Esophagus squamous epithelium (tissue), 5 donors: ENCODE measurements around the gene CTRB2. TPM values are rescaled to one million over a fixed set of nuclear protein-coding genes. Genes with fewer than 3 reads are reported as not detected.

Experiments
- DNase-seq: peaks from one replicate; lab custom pipeline; 2025; lab: John Stamatoyannopoulos, UW
- H3K27ac ChIP-seq, 4 donors: fragments of 200-600 bp; sonication (generic); one replicate each; pipeline ENCODE4 v1.5.1; 2016 to 2019; ENCODE audit warnings: mild to moderate bottlenecking in 1 of 4
- H3K27me3 ChIP-seq, 4 donors: fragments of 200-600 bp; sonication (generic); 1 replicate in 3 of 4; 2 replicates in 1 of 4; pipeline versions ENCODE4 v1.5.1 to v1.6.0; 2017 to 2021; ENCODE audit warnings: antibody characterized with exemption in 1 of 4
- H3K36me3 ChIP-seq, 3 donors: fragments of 200-600 bp; sonication (generic); one replicate each; pipeline ENCODE4 v1.5.1; 2016 to 2019
- H3K4me1 ChIP-seq, 3 donors: fragments of 200-600 bp; sonication (generic); one replicate each; pipeline ENCODE4 v1.5.1; 2017 to 2019
- H3K4me3 ChIP-seq, 4 donors: fragments of 200-600 bp; sonication (generic); 1 replicate in 3 of 4; 2 replicates in 1 of 4; pipeline ENCODE4 v1.5.1; 2016 to 2019; ENCODE audit warnings: mild to moderate bottlenecking in 2 of 4, moderate library complexity in 1 of 4
- H3K9me3 ChIP-seq, 3 donors: fragments of 200-600 bp; sonication (generic); one replicate each; pipeline ENCODE4 v1.5.1; 2016 to 2019
- CTCF ChIP-seq, 6 experiments: fragments of 450-650 bp in 4 of 6; fragments of 200-600 bp in 2 of 6; sonication (generic) in 2 of 6; IDR thresholded peaks; one replicate each; pipeline ENCODE4 v1.5.1; 2016 to 2019; ENCODE audit warnings: antibody characterized with exemption in 6 of 6, mild to moderate bottlenecking in 4 of 6, moderate library complexity in 4 of 6
- POLR2A ChIP-seq, 4 donors: fragments of 450-650 bp; IDR thresholded peaks; one replicate each; pipeline ENCODE4 v1.6.1; 2017; ENCODE audit warnings: antibody characterized with exemption in 4 of 4, mild to moderate bottlenecking in 4 of 4, moderate library complexity in 3 of 4
- WGBS, 2 donors: methylation state at CpG; one replicate each; pipeline ENCODE4 v1.1.5; 2018; 5-methylcytosine and 5-hydroxymethylcytosine counted together
- intact Hi-C: fragments of 100-400 bp; cut with DNase I; formaldehyde crosslinking; loops from one replicate; pipeline ENCODE4 v1.15.0; 2022
- total RNA-seq, 4 donors: library from RNA; depleted of rRNA; stranded (reverse); fragments of >200 nt; gene quantifications; one replicate each; pipeline ENCODE4 v1.1.0, GENCODE V29; 2016
- donor health status: DM: yes; HTN: yes; CAD: no.

Gene CTRB2
- total RNA-seq, 4 donors from 2014 or later: not detected

GRCh38 chr16:75193265-75193650, 13.7 kb downstream of the CTRB2 start:
- Histone ChIP-seq H3K4me1 (peaks cover 0 to 27% (median 4%) of the 10 kb centered on the region in 3 donors), H3K9me3 (no peaks in the 10 kb centered on the region), H3K36me3 (no peaks in the 10 kb centered on the region), H3K27me3 (peaks cover 0 to 81% (median 0%) of the 10 kb centered on the region in 4 donors), H3K27ac (no peak overlapping the region), H3K4me3 (no peak overlapping the region)
- no peak for DNase-seq
- TF ChIP-seq POLR2A (IDR thresholded peaks at IDR 0.05) (no peak), CTCF (IDR thresholded peaks at IDR 0.05) (no peak)
- intact Hi-C loops: no loop called here
- 34 to 71% methylated on average over 3 to 4 of the region's 4 CpGs for WGBS, 2 donors

- no peaks in the 10 kb centered on the region for H3K9me3 ChIP-seq
- intact Hi-C loops: no loop called here
- no peak for TF ChIP-seq CTCF (IDR thresholded peaks at IDR 0.05)
- no peak for TF ChIP-seq POLR2A (IDR thresholded peaks at IDR 0.05)
- H3K27ac ChIP-seq: no peak overlapping the region
- no peak for DNase-seq
- H3K4me1 ChIP-seq: peaks cover 0 to 24% (median 4%) of the 10 kb centered on the region in 3 donors
- no peak overlapping the region for H3K4me3 ChIP-seq
- no peaks in the 10 kb centered on the region for H3K36me3 ChIP-seq
- 41 to 86% methylated on average over 14 to 20 of the region's 21 CpGs for WGBS, 2 donors
- peaks cover 0 to 76% (median 0%) of the 10 kb centered on the region in 4 donors for H3K27me3 ChIP-seq
Measured at GRCh38 chr16:75192606-75193264, 14.2 kb downstream of the CTRB2 start.

- Histone ChIP-seq H3K27me3 (peaks cover 0 to 49% (median 0%) of the 10 kb centered on the region in 4 donors), H3K9me3 (no peaks in the 10 kb centered on the region), H3K4me3 (no peak overlapping the region), H3K4me1 (peaks cover 0 to 24% (median 4%) of the 10 kb centered on the region in 3 donors), H3K27ac (no peak overlapping the region), H3K36me3 (no peaks in the 10 kb centered on the region)
- intact Hi-C loops: no loop called here
- WGBS, 2 donors: 78 to 91% methylated on average over 7 to 8 of the region's 8 CpGs
- no peak for TF ChIP-seq POLR2A (IDR thresholded peaks at IDR 0.05)
- TF ChIP-seq CTCF (IDR thresholded peaks at IDR 0.05): no peak
- DNase-seq: no peak
Measured at GRCh38 chr16:75189638-75190245, 17.2 kb downstream of the CTRB2 start.

- DNase-seq: no peak
- 87 to 89% methylated on average over 13 to 14 of the region's 14 CpGs for WGBS, 2 donors
- intact Hi-C loops: no loop called here
Measured at GRCh38 chr16:75188832-75189477, 18.0 kb downstream of the CTRB2 start.

More at GRCh38 chr16:75188832-75189477, 18.0 kb downstream of the CTRB2 start:
- TF ChIP-seq POLR2A (IDR thresholded peaks at IDR 0.05) (no peak), CTCF (IDR thresholded peaks at IDR 0.05) (no peak)
- H3K27ac ChIP-seq: no peak overlapping the region
- H3K36me3 ChIP-seq: no peaks in the 10 kb centered on the region
- peaks cover 0 to 44% (median 0%) of the 10 kb centered on the region in 4 donors for H3K27me3 ChIP-seq
- no peaks in the 10 kb centered on the region for H3K9me3 ChIP-seq
- no peak overlapping the region for H3K4me3 ChIP-seq
- peaks cover 0 to 24% (median 4%) of the 10 kb centered on the region in 3 donors for H3K4me1 ChIP-seq
